HepG2 (cell line): ENCODE results near the gene S100A12. TPM values are rescaled to one million over a fixed set of nuclear protein-coding genes. Genes with fewer than 3 reads are reported as not detected.

Source experiments
- ATAC-seq: fragments of 200-7000 bp; cut with Tn5 transposase; 3 replicates; pipeline ENCODE4 v1.9.1; 2020; ENCODE audit warnings: mild to moderate bottlenecking, moderate library complexity
- BruUV-seq: library from RNA; stranded (reverse); fragments of 400-500 nt; replicated peaks from 2 replicates; lab custom pipeline; 2021; lab: Mats Ljungman, UMichigan
- CTCF ChIA-PET: fragments of 300-600 bp; formaldehyde crosslinking; extraction: SDS; loops from one replicate; lab custom pipeline; 2021; ENCODE audit warnings: low total read pairs, inconsistent platforms, low intra/inter-chr PET ratio; lab: Yijun Ruan, JAX
- POLR2A ChIA-PET: fragments of 350-600 bp; sonication (Branson Sonifier 250); formaldehyde crosslinking; loops from one replicate; lab custom pipeline; 2020; ENCODE audit warnings: antibody characterized with exemption, inconsistent platforms; lab: Yijun Ruan, JAX
- DNase-seq: peaks from one replicate; pipeline ENCODE4 v3.0.0-alpha.2; 2015; ENCODE audit warnings: low spot score
- FAIRE-seq: peaks from 3 replicates; lab custom pipeline; 2011; peaks lifted over from hg19 to GRCh38; lab: Jason Lieb, UNC
- H2AFZ ChIP-seq: one replicate; pipeline ENCODE4 v1.6.1; 2011; ENCODE audit warnings: low read length, inconsistent platforms
- H3K27ac ChIP-seq: fragments of 300-600 bp; 3 replicates; pipeline ENCODE4 v1.8.0; 2011; ENCODE audit warnings: mixed run types, mild to moderate bottlenecking, mixed read lengths, low read length, inconsistent platforms; ENCODE audit not compliant: insufficient read depth; ENCODE audit errors: extremely low read length
- H3K27me3 ChIP-seq, 2 experiments: fragments of 200-600 bp in 1 of 2; 2 replicates in 1 of 2; 3 replicates in 1 of 2; pipeline versions ENCODE4 v1.6.0 to v1.8.0; 2011; ENCODE audit warnings: low read length in 2 of 2, mild to moderate bottlenecking in 2 of 2, moderate library complexity in 2 of 2, inconsistent platforms in 1 of 2; ENCODE audit not compliant: insufficient read depth in 2 of 2, control insufficient read depth in 1 of 2
- H3K36me3 ChIP-seq, 2 experiments: fragments of 200-600 bp in 1 of 2; replicated peaks in 1 of 2; 2 replicates in 1 of 2; 3 replicates in 1 of 2; pipeline versions ENCODE4 v1.5.1 to v1.8.0; 2011; ENCODE audit warnings: low read length in 2 of 2, inconsistent platforms in 1 of 2; ENCODE audit not compliant: insufficient read depth in 2 of 2, control insufficient read depth in 1 of 2
- H3K4me1 ChIP-seq: 2 replicates; pipeline ENCODE4 v1.5.1; 2012; ENCODE audit warnings: low read length, inconsistent platforms; ENCODE audit not compliant: insufficient read depth
- H3K4me2 ChIP-seq: 2 replicates; pipeline ENCODE4 v1.6.0; 2011; ENCODE audit warnings: low read depth, low read length, inconsistent platforms
- H3K4me3 ChIP-seq, 3 experiments: fragments of 200-600 bp in 1 of 3; sonication (generic), shearing (Covaris generic) in 1 of 3; replicated peaks in 1 of 3; 2 replicates each; pipeline ENCODE4 v1.5.1; 2011 to 2016; ENCODE audit warnings: low read length in 3 of 3, inconsistent platforms in 2 of 3, low read depth in 2 of 3, mild to moderate bottlenecking in 2 of 3, control low read depth in 1 of 3, mixed read lengths in 1 of 3; ENCODE audit not compliant: insufficient read depth in 1 of 3
- H3K79me2 ChIP-seq: one replicate; pipeline ENCODE4 v1.6.1; 2011; ENCODE audit warnings: low read length, inconsistent platforms; ENCODE audit not compliant: insufficient read depth
- H3K9ac ChIP-seq: 2 replicates; pipeline ENCODE4 v1.6.0; 2011; ENCODE audit warnings: mild to moderate bottlenecking, low read depth, low read length, inconsistent platforms; ENCODE audit not compliant: insufficient read depth
- H3K9me3 ChIP-seq: 2 replicates; pipeline ENCODE4 v1.5.1; 2012; ENCODE audit warnings: mild to moderate bottlenecking, low read length
- H4K20me1 ChIP-seq: 2 replicates; pipeline ENCODE4 v1.6.0; 2011; ENCODE audit warnings: inconsistent platforms, mild to moderate bottlenecking, low read length, moderate library complexity; ENCODE audit not compliant: insufficient read depth
- CCAR2 ChIP-seq: fragments of 200-400 bp; formaldehyde crosslinking; optimal IDR thresholded peaks from 2 replicates; pipeline ENCODE3; 2018; ENCODE audit warnings: low read depth, mild to moderate bottlenecking, low read length, moderate library complexity
- GZF1 ChIP-seq: sonication (generic); formaldehyde crosslinking; IDR thresholded peaks from 2 replicates; pipeline ENCODE4 v1.5.1; 2020; ENCODE audit warnings: mild to moderate bottlenecking, missing genetic modification reagents
- KDM6A ChIP-seq: IDR thresholded peaks from 2 replicates; pipeline ENCODE4 v1.6.1; 2016; ENCODE audit warnings: low read depth
- MTF1 ChIP-seq: sonication (generic); formaldehyde crosslinking; IDR thresholded peaks from 2 replicates; pipeline ENCODE4 v1.5.0; 2020; ENCODE audit warnings: missing genetic modification reagents
- NR2C2 ChIP-seq: sonication (generic); formaldehyde crosslinking; IDR thresholded peaks from 2 replicates; pipeline ENCODE4 v1.4.0; 2020; ENCODE audit warnings: missing genetic modification reagents, mild to moderate bottlenecking, moderate library complexity, borderline replicate concordance
- NR2F6 ChIP-seq, 2 experiments: IDR thresholded peaks; 2 replicates each; pipeline ENCODE4 v1.6.1; 2016; ENCODE audit warnings: antibody characterized with exemption in 1 of 2, mild to moderate bottlenecking in 1 of 2
- SALL1 ChIP-seq: sonication (generic); formaldehyde crosslinking; IDR thresholded peaks from 2 replicates; pipeline ENCODE4 v1.8.0; 2022; ENCODE audit warnings: mild to moderate bottlenecking, missing genetic modification reagents
- SKI ChIP-seq: fragments of 450-650 bp; IDR thresholded peaks from one replicate; pipeline ENCODE4 v1.6.1; 2018; ENCODE audit warnings: mild to moderate bottlenecking; ENCODE audit not compliant: partially characterized antibody
- SP4 ChIP-seq: sonication (generic); formaldehyde crosslinking; IDR thresholded peaks from 2 replicates; pipeline ENCODE4 v1.8.1; 2023; ENCODE audit warnings: mild to moderate bottlenecking, missing genetic modification reagents
- SRSF4 ChIP-seq: fragments of 200-400 bp; formaldehyde crosslinking; IDR thresholded peaks from one replicate; pipeline ENCODE4 v1.6.1; 2018; ENCODE audit warnings: mild to moderate bottlenecking, low read depth, low read length, moderate library complexity; ENCODE audit not compliant: poor library complexity, severe bottlenecking
- TCF12 ChIP-seq, 2 experiments: fragments of 450-650 bp in 1 of 2; sonication (generic) in 1 of 2; formaldehyde crosslinking in 1 of 2; IDR thresholded peaks; 2 replicates each; pipeline versions ENCODE4 v1.6.1 to v1.8.0; 2017 to 2022; ENCODE audit warnings: antibody characterized with exemption in 1 of 2, mild to moderate bottlenecking in 1 of 2, missing genetic modification reagents in 1 of 2, moderate library complexity in 1 of 2
- TERF1 ChIP-seq: sonication (generic); formaldehyde crosslinking; IDR thresholded peaks from 2 replicates; pipeline ENCODE4 v1.8.0; 2022; ENCODE audit warnings: mild to moderate bottlenecking, missing genetic modification reagents, moderate library complexity
- ZNF501 ChIP-seq: sonication (generic); formaldehyde crosslinking; IDR thresholded peaks from 2 replicates; pipeline ENCODE4 v1.5.1; 2020; ENCODE audit warnings: mild to moderate bottlenecking, moderate library complexity, missing genetic modification reagents
- ZNF562 ChIP-seq: sonication (generic); formaldehyde crosslinking; IDR thresholded peaks from 2 replicates; pipeline ENCODE4 v1.8.0; 2022; ENCODE audit warnings: missing genetic modification reagents, borderline replicate concordance
- ZNF75D ChIP-seq: sonication (generic); formaldehyde crosslinking; IDR thresholded peaks from 2 replicates; pipeline ENCODE4 v1.8.1; 2023; ENCODE audit warnings: missing genetic modification reagents, mild to moderate bottlenecking, borderline replicate concordance
- WGBS: methylation state at CpG from one replicate; pipeline ENCODE4 v1.1.6; 2017; ENCODE audit warnings: low lambda C conversion rate; 5-methylcytosine and 5-hydroxymethylcytosine counted together
- in situ Hi-C: cut with HindIII; loops from 2 replicates; pipeline ENCODE4 v1.10.0; 2017; ENCODE audit warnings: low pct_unique_long_range_greater_than_20kb; ENCODE audit not compliant: extremely low pct_ligation_motif_present
- intact Hi-C: fragments of 100-400 bp; cut with micrococcal nuclease; formaldehyde crosslinking; loops from one replicate; pipeline ENCODE4 v1.10.0; 2022; ENCODE audit not compliant: unreplicated experiment
- polyA plus RNA-seq, 8 experiments: library from polyadenylated mRNA; depleted of rRNA in 3 of 8; stranded (reverse) in 7 of 8; unstranded in 1 of 8; fragments of >200 nt; fragmentation: Illumina TruSeq in 4 of 8; extraction: Trizol in 4 of 8; gene quantifications; 2 replicates each; pipeline versions ENCODE4 v1.2.1 to v1.2.3, GENCODE V29; 2011 to 2016; ENCODE audit warnings: low read depth in 4 of 8, missing spikeins in 1 of 8, mixed read lengths in 1 of 8; ENCODE audit not compliant: insufficient read depth in 1 of 8
- total RNA-seq, 5 experiments: library from RNA; depleted of rRNA; stranded (reverse); fragments of >200 nt; fragmentation: Illumina TruSeq; extraction: Trizol; gene quantifications; 2 replicates each; pipeline ENCODE4 v1.2.3, GENCODE V29; 2016; ENCODE audit warnings: low read depth in 1 of 5
- TF ChIP-seq, protein P1 (sequence below): sonication (generic); formaldehyde crosslinking; IDR thresholded peaks from 2 replicates; pipeline ENCODE4 v1.5.1; 2020; ENCODE audit warnings: mild to moderate bottlenecking, missing genetic modification reagents, moderate library complexity
- TF ChIP-seq, protein P2 (sequence below): sonication (generic); formaldehyde crosslinking; IDR thresholded peaks from 2 replicates; pipeline ENCODE4 v1.5.0; 2020; ENCODE audit warnings: mild to moderate bottlenecking, missing genetic modification reagents, borderline replicate concordance
- TF ChIP-seq, protein P3 (sequence below): sonication (generic); formaldehyde crosslinking; IDR thresholded peaks from 2 replicates; pipeline ENCODE4 v1.5.0; 2020; ENCODE audit warnings: missing genetic modification reagents

The S100A12 gene
- total and polyA plus RNA-seq, 2 of the 13 experiments (the other 11 are each of a cell fraction or from before 2014, with no cell fraction given): not detected

- H3K27me3 ChIP-seq: peaks cover 1 to 28% of the 10 kb centered on the region in 2 experiments; a peak in 3 of 5 replicates
- in situ Hi-C loops: no loop called here
- TF ChIP-seq NR2C2 (CRISPR knock-in tag) (no peak), GZF1 (CRISPR knock-in tag) (no peak), SKI (no peak), SP4 (CRISPR knock-in tag) (no peak), SRSF4 (no peak), SALL1 (CRISPR knock-in tag) (0 out of 2 replicates have a peak, but pooled peaks have one; percentile 24), ZNF75D (CRISPR knock-in tag) (no peak), KDM6A (CRISPR knock-in tag) (no peak), ZNF501 (no peak), MTF1 (CRISPR knock-in tag) (no peak), CCAR2 (no peak), TERF1 (no peak), NR2F6 (IDR thresholded peaks at IDR 0.05) (no peak), NR2F6 (CRISPR knock-in tag; IDR thresholded peaks at IDR 0.05) (no peak), ZNF562 (CRISPR knock-in tag) (no peak), TCF12 (IDR thresholded peaks at IDR 0.05) (no peak), TCF12 (CRISPR knock-in tag; IDR thresholded peaks at IDR 0.05) (no peak)
- TF ChIP-seq, protein P1, sequence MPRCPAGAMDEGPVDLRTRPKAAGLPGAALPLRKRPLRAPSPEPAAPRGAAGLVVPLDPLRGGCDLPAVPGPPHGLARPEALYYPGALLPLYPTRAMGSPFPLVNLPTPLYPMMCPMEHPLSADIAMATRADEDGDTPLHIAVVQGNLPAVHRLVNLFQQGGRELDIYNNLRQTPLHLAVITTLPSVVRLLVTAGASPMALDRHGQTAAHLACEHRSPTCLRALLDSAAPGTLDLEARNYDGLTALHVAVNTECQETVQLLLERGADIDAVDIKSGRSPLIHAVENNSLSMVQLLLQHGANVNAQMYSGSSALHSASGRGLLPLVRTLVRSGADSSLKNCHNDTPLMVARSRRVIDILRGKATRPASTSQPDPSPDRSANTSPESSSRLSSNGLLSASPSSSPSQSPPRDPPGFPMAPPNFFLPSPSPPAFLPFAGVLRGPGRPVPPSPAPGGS: no peak
- TF ChIP-seq, protein P2, sequence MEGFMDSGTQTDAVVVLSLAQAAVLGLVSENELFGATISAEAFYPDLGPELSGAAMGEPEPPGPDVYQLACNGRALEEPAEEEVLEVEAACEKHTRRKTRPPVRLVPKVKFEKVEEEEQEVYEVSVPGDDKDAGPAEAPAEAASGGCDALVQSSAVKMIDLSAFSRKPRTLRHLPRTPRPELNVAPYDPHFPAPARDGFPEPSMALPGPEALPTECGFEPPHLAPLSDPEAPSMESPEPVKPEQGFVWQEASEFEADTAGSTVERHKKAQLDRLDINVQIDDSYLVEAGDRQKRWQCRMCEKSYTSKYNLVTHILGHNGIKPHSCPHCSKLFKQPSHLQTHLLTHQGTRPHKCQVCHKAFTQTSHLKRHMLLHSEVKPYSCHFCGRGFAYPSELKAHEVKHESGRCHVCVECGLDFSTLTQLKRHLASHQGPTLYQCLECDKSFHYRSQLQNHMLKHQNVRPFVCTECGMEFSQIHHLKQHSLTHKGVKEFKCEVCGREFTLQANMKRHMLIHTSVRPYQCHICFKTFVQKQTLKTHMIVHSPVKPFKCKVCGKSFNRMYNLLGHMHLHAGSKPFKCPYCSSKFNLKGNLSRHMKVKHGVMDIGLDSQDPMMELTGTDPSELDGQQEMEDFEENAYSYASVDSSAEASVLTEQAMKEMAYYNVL (CRISPR knock-in tag): no peak
- TF ChIP-seq, protein P3, sequence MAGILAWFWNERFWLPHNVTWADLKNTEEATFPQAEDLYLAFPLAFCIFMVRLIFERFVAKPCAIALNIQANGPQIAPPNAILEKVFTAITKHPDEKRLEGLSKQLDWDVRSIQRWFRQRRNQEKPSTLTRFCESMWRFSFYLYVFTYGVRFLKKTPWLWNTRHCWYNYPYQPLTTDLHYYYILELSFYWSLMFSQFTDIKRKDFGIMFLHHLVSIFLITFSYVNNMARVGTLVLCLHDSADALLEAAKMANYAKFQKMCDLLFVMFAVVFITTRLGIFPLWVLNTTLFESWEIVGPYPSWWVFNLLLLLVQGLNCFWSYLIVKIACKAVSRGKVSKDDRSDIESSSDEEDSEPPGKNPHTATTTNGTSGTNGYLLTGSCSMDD (CRISPR knock-in tag): no peak
Measured at GRCh38 chr1:153404768-153405167, 29.3 kb upstream of the S100A12 start.

More at GRCh38 chr1:153404768-153405167, 29.3 kb upstream of the S100A12 start:
- 2% methylated on average over 15 of the region's 15 CpGs for WGBS
- DNase-seq (peak; percentile 11), ATAC-seq (peak; percentile 51; the same call in 2 of the 3 replicates), FAIRE-seq (no peak)
- H4K20me1 ChIP-seq: no peaks in the 10 kb centered on the region
- H3K4me2 ChIP-seq: no peak overlapping the region
- no peak overlapping the region for H2AFZ ChIP-seq
- ChIA-PET CTCF (no interaction called here), POLR2A (no interaction called here)
- H3K9me3 ChIP-seq: no peaks in the 10 kb centered on the region
- no peak overlapping the region for H3K9ac ChIP-seq
- no peaks in the 10 kb centered on the region for H3K4me1 ChIP-seq
- no peak overlapping the region for H3K27ac ChIP-seq
- H3K79me2 ChIP-seq: no peaks in the 10 kb centered on the region
- BruUV-seq: no TSS peak
- intact Hi-C loops: no loop called here
- no peaks in the 10 kb centered on the region for H3K36me3 ChIP-seq
- H3K4me3 ChIP-seq: no peak overlapping the region
